Measurements from ENCODE around the gene ARNT2. TPM values are rescaled to one million over a fixed set of nuclear protein-coding genes. Genes with fewer than 3 reads are reported as not detected.
A peak's percentile ranks its signal among the peaks of the same experiment; 100 is the strongest.

ARNT2 gene
- polyA plus RNA-seq, 3 donors = 58.7 to 65.8 (median 61.3) TPM

DNA sequence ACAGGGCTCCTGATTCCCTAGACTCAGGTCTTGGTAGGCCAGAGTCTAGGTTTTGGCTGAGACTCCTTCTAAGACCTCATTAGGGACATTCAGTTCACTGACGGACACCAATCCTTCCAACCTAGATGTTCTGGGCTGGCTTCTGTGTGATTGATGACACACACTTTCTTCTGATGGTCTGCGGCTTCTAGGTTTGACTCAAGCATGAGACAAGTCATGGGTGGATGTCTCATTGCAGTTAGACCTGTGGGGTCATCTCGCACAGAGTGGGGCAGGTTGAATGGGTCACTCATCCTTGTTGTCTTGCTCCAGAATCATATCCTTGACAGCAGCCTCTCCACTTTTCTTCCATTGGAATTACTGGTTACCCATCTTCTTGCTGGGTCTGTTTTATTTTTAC is 35.8 kb downstream of the ARNT2 start:
- no peak for DNase-seq

DNA sequence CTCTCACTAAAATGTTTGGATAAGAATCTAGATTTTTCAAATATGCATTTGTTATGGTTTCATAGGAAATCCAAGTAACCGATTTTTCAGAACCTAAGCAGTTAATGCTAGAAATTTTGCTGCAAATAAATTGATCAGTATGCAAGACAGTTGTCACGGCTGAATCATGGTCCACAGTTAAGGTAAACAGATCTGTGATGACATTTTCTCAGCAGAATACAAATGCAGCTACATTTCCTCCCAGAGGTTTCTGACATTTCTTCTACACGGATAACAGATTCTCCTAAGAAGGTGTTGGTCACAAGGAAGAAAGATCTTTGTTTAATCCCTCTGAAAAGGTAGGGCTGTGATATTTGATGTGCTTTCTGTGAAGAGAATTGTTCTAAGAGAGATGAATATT is 36.9 kb downstream of the ARNT2 start:
- no peak for DNase-seq

DNA sequence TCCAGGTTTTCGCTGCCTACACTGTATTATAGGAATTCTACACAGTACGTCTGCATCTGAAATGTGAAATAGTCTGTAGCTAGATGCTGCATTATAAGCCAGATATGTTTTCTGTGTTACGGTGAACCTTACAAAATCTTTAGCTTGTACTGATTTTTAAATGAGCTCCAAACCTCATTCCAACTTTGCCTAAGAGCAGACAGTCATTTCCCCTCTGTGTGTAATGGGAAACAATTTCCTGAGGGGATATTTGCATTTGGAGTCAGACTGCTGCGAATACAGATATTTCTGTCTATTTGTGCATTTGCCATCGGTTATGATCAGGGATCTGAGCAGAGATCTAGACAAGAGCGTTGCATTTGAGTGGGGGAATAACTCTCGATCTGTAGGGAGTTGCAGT is 37.5 kb downstream of the ARNT2 start:
- no peak for DNase-seq

DNA sequence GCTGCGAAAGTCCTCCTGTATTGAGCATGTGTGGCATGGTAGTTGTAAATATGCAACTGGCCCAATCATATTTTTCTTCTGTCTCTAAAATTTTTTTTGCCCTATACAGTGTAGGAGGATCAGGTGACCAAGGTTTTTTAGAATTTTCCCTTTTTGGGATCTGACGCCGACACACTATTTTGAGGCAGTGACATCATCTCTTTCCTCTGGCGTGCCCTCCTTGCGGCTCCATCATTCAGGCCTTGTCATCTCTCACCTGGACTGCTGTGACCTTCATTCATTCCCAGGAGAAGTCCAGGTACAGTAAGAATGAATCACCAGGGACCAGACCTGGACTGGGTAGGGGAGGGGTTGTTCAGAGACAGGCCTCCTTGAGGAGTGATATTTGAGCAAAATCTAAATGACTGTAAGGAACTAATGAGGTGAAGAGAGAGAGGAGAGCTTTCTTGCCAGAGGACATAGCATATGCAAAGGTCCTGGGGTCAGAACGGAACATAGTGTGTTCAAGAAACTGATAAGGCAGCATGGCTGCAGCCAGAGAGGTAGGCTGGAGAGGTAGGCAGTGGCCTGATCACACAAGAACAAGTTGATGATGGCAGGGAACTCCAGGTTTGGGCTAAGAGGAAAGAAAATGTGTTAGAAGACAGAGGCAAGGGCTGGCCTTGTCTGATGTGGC is 38.7 kb downstream of the ARNT2 start:
- DNase-seq = no peak

DNA sequence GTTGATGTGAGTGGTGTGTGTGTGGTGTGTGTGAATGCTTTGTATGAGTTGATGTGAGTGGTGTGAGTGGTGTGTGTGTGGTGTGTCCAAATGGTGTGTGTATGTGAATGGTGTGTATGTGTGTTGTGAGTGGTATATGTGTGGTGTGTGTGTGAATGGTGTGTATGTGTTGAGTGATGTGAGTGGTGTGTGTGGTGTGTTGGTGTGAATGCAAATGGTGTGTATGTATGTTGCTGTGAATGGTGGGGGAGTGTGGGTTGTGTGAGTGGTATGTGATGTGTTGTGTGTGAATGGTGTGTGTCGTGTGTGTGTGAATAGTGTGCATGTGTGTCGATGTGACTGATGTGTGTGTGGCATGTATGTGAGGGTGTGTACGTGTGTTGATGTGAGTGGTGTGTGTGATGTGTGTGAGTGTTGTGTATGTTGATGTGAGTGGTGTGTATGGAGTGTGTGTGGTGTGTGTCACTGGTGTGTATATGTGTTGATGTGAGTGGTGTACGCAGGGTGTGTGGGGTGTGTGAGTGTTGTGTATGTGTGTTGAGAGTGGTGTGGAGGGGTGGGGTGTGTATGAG is 40.6 kb downstream of the ARNT2 start:
- no peak for DNase-seq

DNA sequence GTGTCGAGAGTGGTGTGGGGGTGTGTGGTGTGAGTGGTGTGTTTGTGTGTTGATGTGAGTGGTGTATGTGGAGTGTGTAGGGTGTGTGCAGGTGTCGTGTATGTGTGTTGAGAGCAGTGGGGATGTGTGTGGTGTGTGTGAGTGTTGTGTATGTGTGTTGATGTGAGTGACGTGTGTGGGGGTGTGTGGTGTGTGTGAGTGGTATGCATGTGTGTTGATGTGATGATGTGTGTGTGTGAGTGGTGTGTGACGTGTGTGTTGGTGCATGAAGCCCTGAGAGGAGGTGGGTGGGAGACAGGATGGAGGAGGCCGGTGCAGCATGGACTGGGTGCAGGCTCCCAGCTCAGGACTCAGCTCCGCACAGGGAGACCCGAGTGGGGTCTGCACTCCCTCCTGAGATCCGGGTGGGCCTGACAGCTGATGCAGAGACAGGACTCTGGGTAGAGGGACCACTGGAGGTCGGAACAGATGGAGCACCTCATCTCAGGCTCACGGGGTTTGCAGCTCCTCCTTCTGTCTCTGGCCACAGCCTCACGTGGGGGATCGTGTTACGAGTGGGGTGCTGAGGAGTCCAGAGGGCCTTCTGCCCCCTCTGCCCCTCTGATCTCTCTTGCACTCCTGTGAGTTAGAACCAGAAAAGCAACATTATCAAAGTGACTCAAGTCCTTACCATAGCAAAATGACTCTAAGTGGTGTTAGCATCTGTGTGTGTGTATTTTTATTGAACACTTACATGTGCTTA is 41.3 kb downstream of the ARNT2 start:
- no peak for DNase-seq

DNA sequence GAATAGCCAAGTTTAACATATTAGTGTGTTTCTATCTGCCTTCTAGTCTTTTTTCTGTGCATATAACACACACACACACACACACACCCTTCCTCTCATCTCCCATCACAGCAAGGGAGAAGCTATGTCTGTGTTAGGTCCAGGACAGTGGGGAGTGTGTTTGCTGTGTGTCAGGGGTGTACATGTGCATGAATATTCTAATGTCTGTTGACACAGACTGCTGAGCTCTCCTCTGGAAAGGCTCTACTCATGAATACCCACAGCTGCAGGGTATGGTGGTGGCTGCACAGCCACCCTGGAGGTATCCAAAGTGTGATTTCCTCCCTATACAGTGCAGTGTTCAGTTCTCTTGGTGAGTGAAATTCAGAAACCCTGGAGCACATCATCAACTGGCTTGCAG is 42.9 kb downstream of the ARNT2 start:
- DNase-seq = no peak

DNA sequence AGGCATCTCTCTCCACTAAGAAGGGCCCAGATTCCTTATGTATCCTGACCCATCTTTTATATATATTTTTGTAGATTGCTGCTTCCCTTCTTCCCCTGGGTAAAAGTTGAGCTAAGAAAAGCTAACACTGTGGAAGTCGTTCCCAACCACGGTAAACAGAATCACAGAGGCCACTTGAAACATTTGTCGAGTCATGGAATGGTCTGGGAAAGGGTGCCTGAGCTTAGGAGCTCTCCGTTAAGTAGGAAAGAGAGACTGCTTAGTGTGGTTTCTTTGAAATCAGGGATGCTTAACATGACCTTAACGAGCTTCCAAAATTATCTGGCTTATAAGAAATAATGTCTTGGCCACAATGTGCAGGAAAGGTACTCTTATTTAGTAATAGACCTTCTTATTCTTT is 45.6 kb downstream of the ARNT2 start:
- no peak for DNase-seq

DNA sequence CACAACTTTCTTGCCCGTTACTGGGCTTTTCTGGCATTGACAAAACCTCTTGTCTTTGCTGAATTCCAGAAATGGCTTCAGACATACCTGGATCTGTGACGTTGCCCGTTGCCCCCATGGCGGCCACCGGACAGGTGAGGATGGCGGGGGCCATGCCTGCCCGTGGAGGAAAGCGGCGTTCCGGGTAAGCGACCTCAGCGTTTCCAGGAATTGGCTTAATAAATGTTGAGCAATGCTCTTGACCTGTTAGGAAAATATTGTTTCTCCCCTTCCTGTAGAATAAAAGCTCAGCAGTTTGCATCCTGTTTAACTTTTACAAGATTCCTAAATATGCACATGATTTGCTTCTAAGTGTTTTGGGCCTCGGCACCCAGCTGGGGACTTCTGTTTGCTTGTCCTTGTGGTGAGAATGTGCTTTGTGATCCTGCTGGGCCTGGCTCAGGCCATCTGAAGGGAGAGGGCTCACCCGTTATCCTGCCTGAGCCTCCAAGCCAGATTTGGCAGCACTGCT is 46.7 kb downstream of the ARNT2 start:
- no peak for DNase-seq

DNA sequence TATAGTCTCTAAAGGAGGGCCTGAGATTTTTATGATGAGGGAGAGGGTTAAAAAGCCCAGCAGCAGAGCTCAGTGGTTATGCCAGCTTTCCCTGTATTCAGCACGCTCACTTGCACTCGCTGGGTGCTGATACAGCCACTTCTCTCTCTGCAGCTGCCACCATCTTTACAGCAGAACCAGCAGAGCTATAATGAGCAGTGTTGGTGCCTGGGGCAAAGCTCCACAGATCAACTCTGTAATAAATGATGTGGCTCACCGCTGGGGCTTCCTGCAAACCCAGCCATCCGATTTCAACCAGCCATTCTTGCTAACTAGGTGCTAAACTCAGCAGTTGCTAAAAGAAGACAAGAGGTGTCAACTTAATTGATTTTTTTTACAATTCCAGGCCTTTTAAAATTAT is 48.0 kb downstream of the ARNT2 start:
- no peak for DNase-seq

DNA sequence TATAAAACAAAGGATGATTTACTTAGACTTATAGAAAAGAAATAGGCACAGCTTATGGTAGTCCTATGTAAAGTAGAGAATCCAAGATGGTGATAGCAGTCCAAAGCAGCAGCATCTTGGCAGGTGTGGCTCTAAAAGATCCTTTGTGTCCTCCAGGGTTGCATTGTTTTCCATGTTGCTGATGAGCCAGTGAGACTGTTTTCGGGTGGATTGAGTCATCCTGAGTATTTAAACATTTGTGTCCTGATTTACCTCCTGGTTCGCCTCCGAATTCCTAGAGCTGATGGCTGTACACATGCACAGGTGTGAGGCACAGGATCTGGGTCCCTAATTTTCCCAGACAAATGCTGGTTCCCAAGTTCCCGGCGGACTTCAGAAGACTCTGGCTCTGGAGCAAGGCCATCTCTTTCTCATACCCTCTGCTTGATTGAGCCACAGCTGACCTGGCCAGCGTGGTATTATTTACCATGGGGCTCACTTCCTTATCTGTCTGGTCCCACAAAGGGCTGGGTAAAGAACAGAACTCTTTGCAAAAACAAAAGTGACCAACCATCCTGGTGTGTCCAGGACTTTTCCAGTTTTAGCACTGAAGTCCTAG is 51.0 kb downstream of the ARNT2 start:
- DNase-seq = no peak

DNA sequence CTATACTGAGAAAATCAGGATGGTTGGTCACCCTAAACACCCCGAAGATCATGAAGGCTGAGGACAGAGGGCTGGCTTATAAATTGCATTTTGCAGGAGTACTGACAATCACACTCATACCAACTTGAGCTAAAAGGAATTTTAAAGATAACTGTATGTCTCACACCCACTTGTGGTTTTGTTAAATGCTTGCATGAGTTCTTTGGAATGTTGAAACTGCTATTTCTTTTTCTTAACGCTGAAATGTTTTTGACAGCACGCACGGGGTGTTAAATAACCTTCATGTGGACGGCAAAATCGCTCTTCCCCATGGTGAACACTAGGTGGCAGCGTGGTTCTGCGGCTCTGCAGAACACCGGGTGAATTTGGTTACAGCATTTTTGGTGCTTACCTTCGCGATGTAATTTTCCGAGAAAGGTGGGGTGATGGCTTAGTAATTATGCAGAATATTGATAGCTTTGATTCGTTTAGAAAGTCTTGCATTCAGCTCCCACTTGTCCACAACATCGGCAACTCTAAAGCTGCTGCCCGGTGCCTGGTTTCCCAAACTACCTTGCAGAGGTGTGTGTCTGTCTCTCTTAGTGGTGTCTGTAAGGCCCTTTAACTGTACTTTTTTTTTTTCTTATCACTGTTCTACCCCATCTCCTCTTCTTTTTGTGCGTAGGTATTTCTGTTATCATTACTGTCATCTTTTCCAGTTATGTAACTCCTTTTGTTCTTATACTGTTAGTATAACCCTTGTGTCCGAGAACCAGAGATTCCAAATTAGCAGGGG is 51.7 kb downstream of the ARNT2 start:
- peak; percentile 49 for DNase-seq

DNA sequence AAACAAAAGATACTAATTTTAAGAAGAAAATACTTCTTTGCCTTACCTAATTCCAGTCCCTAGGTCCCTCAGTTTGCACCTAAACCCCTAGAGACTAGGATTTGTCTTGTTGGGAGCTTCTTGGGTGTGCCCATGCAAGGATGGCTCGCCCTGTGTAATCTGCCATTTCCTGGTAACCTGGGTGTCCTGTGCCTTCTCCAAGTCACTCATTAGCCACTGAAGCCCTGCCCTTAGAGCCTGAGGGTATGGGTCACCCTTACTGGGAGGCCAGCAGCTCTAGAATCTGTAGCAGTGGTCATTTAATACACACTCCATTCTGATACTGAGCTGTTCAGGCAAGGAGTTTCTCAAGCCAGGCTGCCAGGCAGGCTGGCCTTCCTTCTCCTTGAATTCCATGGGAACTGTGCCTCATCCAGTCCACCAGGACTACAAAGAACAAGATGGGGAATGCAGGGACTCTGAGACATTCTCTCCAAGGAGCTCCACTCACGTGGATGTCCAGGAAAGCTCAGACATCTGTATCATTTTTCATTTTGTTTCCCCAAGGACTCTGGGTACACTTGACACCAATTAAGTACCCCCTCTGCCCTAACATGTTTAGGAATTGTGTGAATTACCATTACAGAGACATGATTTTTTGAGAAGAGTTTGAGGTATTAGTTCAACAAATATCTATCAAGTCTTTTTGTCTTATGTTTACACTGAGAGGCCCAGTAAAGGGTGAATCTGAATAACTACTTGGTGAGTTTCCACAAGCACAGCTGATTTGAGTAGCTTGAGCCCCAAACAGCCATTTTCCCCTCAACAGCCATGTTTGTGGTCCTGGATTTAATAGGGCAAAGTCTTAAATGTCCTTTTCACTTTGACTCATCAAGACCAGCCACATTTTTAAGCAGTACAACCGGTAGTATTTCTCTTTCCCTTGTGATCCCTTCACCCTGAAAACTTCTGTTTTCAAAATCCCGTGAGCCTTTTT is 52.6 kb downstream of the ARNT2 start:
- DNase-seq = no peak

DNA sequence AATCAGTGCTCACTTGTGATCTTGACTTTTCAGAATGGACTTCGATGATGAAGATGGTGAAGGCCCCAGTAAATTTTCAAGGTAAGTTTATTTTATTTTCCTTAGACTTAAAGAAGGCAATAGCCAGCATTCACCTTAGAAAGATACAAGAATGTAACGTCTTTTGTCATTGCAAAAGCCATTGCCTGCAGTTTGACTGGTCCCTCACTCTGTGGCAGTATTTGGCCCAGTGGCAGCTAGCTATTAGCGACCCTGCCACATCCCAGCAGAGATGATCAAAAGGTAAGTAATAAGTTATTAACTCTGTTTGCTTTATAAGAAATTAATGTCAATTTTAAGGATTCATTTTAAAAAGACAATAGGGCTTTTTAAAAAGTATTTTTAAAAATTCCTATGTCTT is 53.7 kb downstream of the ARNT2 start:
- no peak for DNase-seq

DNA sequence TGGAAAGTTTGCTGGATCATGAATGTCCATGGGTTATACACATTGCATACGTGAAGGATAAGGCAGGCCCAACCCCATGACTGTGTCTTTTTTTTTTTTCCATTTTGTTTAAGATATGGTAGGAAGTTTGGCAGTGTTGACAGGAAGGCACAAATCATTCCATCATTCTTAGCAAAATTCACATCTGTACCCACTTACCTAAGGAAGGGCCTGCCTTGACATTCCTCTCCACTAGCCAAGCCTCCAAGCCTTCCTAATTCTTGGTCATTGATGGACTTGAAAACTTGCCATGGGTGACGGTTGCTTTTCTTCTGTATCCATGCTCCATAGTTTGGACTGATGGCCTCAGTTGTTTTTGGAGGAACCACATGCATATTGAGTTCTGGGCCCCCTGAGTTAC is 54.4 kb downstream of the ARNT2 start:
- no peak for DNase-seq

DNA sequence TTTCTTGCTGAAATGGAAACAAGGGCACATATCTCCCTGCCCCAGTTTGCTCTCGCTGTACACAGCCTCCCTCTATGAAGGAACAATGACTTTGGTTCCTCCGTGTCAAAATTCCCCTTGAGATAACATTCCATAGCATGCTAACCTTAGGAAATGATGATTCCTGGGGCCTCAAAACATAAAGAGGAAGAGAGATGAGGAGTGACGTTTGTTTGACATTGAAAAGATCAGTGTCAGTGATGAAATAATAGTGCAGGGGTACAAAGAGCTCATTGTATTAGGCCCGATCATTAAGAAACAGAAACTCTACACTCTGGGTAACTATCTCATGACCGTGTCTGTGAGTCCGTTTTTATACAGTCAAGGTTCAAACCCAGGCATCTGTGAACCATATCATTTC is 55.2 kb downstream of the ARNT2 start:
- DNase-seq = no peak

DNA sequence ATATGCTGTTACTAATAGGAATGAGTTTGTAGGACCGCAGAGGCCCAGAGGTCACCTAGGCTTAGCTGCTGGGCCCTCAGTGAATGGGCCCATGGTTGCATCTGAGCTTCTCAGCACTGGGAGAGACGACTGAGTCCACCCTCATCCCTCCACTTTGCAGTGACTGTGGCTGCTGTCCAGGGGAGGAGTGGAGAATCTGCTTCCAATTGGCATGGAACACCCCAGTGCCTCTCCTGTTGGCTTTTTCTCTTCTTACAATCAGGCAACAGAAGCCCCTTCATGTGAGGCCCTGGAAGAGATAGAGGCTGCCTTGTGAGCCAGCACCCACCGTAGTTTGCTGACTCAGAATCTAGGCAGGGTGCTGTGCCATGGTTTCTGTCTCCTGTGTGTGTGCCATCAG is 55.6 kb downstream of the ARNT2 start:
- no peak for DNase-seq

DNA sequence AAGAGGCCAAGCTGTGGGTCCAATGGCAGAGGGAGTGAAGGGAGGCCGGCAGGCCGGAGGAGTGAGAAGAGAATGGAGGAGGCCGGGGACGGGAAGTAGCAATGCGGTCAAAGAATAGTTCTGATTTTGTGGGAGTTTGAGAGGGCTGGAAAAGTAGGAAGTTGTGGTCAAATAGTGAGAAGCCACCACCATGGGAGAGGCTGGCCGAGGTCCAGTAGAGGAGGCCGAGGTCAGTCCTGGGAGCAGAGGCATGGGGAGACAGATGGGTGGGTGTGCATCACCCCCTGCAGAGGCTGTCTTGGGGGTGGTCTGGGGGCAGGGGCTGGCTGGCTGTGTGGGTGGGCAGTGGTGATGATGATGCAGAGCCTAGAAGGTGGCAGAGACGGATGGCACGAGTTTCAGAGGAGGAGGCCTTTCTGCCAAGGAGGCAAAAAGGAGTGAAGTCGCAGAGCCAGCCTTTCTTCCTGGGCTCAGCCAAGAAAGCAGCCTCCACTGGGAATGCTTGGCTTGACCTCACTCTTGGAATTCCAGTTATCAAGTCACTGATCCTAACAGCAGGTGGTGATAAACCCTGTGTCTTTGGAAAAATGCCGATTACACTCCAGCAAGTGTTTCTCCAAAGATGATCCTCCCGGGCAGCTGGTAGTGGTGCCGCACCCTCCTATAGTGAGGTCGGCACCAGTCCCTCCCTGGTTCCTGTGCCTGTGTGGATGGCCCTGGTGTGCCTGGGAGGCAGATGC is 57.3 kb downstream of the ARNT2 start:
- no peak for DNase-seq

DNA sequence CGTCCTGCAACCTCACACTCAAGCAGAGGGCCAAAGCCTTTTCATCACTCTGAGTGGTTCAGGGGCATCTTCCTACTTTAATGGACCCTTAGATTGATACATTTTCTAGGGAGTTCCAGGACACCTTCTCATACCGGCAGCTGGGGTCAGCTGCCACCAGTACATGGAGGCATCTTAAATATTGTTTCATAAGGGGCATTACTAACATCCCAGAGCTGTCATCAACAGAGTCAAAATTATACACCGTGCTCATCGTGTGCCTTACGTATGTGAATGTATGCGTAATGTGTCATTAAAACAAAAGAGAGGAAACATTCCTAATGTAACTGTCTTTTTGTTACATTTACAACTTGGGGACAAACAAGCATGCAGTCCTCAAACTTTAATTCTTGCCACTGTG is 57.9 kb downstream of the ARNT2 start:
- DNase-seq = no peak
